Erythroblast (primary cell): Measurements from ENCODE around the gene FOXN4.

Source experiments
- GATA1 ChIP-seq: IDR thresholded peaks from 2 replicates; pipeline ENCODE4 v1.6.1; 2011; ENCODE audit warnings: low read depth, mild to moderate bottlenecking, control low read depth, low read length, moderate library complexity
- POLR2A ChIP-seq: IDR thresholded peaks from 2 replicates; pipeline ENCODE4 v1.6.1; 2011; ENCODE audit warnings: mild to moderate bottlenecking, low read length

GRCh38 chr12:109228664-109229063, 80.4 kb downstream of the FOXN4 start:
- TF ChIP-seq POLR2A (no peak), GATA1 (no peak)
